Measurements from ENCODE around the gene SCYGR7. TPM values are rescaled to one million over a fixed set of nuclear protein-coding genes. Genes with fewer than 3 reads are reported as not detected.
A peak's percentile ranks its signal among the peaks of the same experiment; 100 is the strongest.

The SCYGR7 gene
- total and polyA plus RNA-seq, 2 experiments from 2014 or later = not detected

DNA sequence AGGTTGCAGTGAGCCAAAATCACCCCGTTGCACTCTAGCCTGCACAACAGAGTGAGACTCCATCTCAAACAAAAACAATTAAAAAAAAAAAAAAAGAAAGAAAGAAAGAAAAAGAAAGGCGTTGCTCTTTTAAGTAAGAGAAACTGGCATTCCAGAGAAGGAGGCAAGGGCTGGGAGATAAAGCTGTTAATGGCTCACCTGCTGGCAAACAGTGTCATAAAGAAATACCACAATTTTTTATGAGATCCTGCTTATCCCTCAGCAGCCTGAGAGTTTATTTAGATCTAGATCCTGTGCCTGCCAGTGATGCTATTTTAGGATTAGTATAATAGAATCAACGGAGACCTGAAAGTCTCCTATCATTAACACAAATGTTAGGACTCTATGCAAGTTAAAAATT lies 26.6 kb upstream of the SCYGR7 start:
- Histone ChIP-seq H3K9me2 (ENCODE audit: insufficient read depth) (peaks cover 3% of the 10 kb centered on the region; the same call in 1 of the 2 replicates), H4K20me1 (replicated peaks; ENCODE audit: insufficient read depth) (no peaks in the 10 kb centered on the region), H3K27ac (ENCODE audit: low read depth) (no peak overlapping the region), H3K79me2 (replicated peaks; ENCODE audit: insufficient read depth) (no peaks in the 10 kb centered on the region), H3K4me2 (no peak overlapping the region), H2AFZ (no peak overlapping the region), H3K27me3 (ENCODE audit: insufficient read depth) (no peaks in the 10 kb centered on the region), H3K4me1 (ENCODE audit: insufficient read depth) (peaks cover 6% of the 10 kb centered on the region; the same call in 1 of the 2 replicates), H3K4me3 (no peak overlapping the region), H3K36me3 (ENCODE audit: insufficient read depth) (no peaks in the 10 kb centered on the region), H3F3A (replicated peaks; ENCODE audit: low read depth) (no peaks in the 10 kb centered on the region)
- TF ChIP-seq, protein P1, sequence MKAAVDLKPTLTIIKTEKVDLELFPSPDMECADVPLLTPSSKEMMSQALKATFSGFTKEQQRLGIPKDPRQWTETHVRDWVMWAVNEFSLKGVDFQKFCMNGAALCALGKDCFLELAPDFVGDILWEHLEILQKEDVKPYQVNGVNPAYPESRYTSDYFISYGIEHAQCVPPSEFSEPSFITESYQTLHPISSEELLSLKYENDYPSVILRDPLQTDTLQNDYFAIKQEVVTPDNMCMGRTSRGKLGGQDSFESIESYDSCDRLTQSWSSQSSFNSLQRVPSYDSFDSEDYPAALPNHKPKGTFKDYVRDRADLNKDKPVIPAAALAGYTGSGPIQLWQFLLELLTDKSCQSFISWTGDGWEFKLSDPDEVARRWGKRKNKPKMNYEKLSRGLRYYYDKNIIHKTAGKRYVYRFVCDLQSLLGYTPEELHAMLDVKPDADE (IDR thresholded peaks at IDR 0.05) = no peak
- ATAC-seq = no peak
- no peak overlapping the region for H3K4me3 Mint-ChIP-seq
- no peak overlapping the region for H3K27ac Mint-ChIP-seq
- no peaks in the 10 kb centered on the region for H3K9me3 Mint-ChIP-seq
- H3K36me3 Mint-ChIP-seq (ENCODE audit: low read depth) = peaks cover 18% of the 10 kb centered on the region; the same call in 2 of the 3 replicates
- H3K27me3 Mint-ChIP-seq (ENCODE audit: insufficient read depth, low read depth, poor library complexity) = peaks cover 2% of the 10 kb centered on the region
- H3K4me1 Mint-ChIP-seq = no peaks in the 10 kb centered on the region
- peak; percentile 11 for DNase-seq (ENCODE audit: low spot score)

DNA sequence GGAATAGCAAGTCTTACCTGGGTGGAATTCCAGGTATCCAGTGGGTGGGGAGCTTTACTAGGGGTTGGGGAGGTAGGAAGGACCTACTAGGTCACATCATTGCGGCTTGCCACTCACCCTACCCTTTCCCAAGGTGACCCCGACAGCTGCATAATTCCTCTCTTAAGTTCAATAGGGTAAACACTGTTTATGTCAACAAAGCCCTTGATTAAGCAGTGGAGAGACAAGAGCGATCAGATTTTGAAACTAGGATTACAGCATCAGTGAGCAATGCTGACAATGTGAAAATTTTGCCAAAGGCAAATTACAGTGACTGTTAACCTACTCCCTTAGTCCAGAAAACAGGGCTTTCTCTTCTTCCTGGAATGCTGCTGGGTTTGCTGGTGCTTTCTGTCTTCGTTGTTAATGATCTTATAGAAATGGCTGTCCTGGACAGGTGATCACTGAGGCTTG lies 24.8 kb upstream of the SCYGR7 start:
- no peak overlapping the region for H3K4me3 ChIP-seq
- H2AFZ ChIP-seq = no peak overlapping the region
- no peak overlapping the region for H3K27ac ChIP-seq (ENCODE audit: low read depth)
- H3K4me1 Mint-ChIP-seq = no peaks in the 10 kb centered on the region
- H3K27me3 ChIP-seq (ENCODE audit: insufficient read depth) = no peaks in the 10 kb centered on the region
- H3K36me3 Mint-ChIP-seq (ENCODE audit: low read depth) = peaks cover 18% of the 10 kb centered on the region; the same call in 2 of the 3 replicates
- H3K79me2 ChIP-seq (replicated peaks; ENCODE audit: insufficient read depth) = no peaks in the 10 kb centered on the region
- H3K27me3 Mint-ChIP-seq (ENCODE audit: insufficient read depth, low read depth, poor library complexity) = peaks cover 2% of the 10 kb centered on the region
- DNase-seq (ENCODE audit: low spot score) (peak; percentile 43), ATAC-seq (peak; percentile 32)
- no peak overlapping the region for H3K27ac Mint-ChIP-seq
- no peak overlapping the region for H3K4me3 Mint-ChIP-seq
- H3K4me2 ChIP-seq = no peak overlapping the region
- H3K9me3 Mint-ChIP-seq = no peaks in the 10 kb centered on the region
- H4K20me1 ChIP-seq (replicated peaks; ENCODE audit: insufficient read depth) = no peaks in the 10 kb centered on the region
- peaks cover 6% of the 10 kb centered on the region; the same call in 1 of the 2 replicates for H3K4me1 ChIP-seq (ENCODE audit: insufficient read depth)
- no peaks in the 10 kb centered on the region for H3F3A ChIP-seq (replicated peaks; ENCODE audit: low read depth)
- no peaks in the 10 kb centered on the region for H3K36me3 ChIP-seq (ENCODE audit: insufficient read depth)
- peaks cover 3% of the 10 kb centered on the region; the same call in 1 of the 2 replicates for H3K9me2 ChIP-seq (ENCODE audit: insufficient read depth)
- no peak for TF ChIP-seq EZH2phosphoT487 (IDR thresholded peaks at IDR 0.05; ENCODE audit: unreplicated experiment)
- TF ChIP-seq POLR2AphosphoS5 (IDR thresholded peaks at IDR 0.05; ENCODE audit: low read depth) = no peak
- TF ChIP-seq, protein P1 (IDR thresholded peaks at IDR 0.05) = no peak
- TF ChIP-seq ZNF331 (CRISPR knock-in tag; IDR thresholded peaks at IDR 0.05; ENCODE audit: low read depth) = no peak
- TF ChIP-seq STAT1 (IDR thresholded peaks at IDR 0.05; ENCODE audit: unreplicated experiment) = no peak
- TF ChIP-seq JUNB (IDR thresholded peaks at IDR 0.05; ENCODE audit: unreplicated experiment) = no peak
- TF ChIP-seq, protein P2, sequence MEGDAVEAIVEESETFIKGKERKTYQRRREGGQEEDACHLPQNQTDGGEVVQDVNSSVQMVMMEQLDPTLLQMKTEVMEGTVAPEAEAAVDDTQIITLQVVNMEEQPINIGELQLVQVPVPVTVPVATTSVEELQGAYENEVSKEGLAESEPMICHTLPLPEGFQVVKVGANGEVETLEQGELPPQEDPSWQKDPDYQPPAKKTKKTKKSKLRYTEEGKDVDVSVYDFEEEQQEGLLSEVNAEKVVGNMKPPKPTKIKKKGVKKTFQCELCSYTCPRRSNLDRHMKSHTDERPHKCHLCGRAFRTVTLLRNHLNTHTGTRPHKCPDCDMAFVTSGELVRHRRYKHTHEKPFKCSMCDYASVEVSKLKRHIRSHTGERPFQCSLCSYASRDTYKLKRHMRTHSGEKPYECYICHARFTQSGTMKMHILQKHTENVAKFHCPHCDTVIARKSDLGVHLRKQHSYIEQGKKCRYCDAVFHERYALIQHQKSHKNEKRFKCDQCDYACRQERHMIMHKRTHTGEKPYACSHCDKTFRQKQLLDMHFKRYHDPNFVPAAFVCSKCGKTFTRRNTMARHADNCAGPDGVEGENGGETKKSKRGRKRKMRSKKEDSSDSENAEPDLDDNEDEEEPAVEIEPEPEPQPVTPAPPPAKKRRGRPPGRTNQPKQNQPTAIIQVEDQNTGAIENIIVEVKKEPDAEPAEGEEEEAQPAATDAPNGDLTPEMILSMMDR (conservative IDR thresholded peaks at IDR 0.05; ENCODE audit: low read depth in 2 of 2) = no peak
- no peak for TF ChIP-seq EZH2 (IDR thresholded peaks at IDR 0.05; ENCODE audit: low read depth, unreplicated experiment)
- TF ChIP-seq, protein P3, sequence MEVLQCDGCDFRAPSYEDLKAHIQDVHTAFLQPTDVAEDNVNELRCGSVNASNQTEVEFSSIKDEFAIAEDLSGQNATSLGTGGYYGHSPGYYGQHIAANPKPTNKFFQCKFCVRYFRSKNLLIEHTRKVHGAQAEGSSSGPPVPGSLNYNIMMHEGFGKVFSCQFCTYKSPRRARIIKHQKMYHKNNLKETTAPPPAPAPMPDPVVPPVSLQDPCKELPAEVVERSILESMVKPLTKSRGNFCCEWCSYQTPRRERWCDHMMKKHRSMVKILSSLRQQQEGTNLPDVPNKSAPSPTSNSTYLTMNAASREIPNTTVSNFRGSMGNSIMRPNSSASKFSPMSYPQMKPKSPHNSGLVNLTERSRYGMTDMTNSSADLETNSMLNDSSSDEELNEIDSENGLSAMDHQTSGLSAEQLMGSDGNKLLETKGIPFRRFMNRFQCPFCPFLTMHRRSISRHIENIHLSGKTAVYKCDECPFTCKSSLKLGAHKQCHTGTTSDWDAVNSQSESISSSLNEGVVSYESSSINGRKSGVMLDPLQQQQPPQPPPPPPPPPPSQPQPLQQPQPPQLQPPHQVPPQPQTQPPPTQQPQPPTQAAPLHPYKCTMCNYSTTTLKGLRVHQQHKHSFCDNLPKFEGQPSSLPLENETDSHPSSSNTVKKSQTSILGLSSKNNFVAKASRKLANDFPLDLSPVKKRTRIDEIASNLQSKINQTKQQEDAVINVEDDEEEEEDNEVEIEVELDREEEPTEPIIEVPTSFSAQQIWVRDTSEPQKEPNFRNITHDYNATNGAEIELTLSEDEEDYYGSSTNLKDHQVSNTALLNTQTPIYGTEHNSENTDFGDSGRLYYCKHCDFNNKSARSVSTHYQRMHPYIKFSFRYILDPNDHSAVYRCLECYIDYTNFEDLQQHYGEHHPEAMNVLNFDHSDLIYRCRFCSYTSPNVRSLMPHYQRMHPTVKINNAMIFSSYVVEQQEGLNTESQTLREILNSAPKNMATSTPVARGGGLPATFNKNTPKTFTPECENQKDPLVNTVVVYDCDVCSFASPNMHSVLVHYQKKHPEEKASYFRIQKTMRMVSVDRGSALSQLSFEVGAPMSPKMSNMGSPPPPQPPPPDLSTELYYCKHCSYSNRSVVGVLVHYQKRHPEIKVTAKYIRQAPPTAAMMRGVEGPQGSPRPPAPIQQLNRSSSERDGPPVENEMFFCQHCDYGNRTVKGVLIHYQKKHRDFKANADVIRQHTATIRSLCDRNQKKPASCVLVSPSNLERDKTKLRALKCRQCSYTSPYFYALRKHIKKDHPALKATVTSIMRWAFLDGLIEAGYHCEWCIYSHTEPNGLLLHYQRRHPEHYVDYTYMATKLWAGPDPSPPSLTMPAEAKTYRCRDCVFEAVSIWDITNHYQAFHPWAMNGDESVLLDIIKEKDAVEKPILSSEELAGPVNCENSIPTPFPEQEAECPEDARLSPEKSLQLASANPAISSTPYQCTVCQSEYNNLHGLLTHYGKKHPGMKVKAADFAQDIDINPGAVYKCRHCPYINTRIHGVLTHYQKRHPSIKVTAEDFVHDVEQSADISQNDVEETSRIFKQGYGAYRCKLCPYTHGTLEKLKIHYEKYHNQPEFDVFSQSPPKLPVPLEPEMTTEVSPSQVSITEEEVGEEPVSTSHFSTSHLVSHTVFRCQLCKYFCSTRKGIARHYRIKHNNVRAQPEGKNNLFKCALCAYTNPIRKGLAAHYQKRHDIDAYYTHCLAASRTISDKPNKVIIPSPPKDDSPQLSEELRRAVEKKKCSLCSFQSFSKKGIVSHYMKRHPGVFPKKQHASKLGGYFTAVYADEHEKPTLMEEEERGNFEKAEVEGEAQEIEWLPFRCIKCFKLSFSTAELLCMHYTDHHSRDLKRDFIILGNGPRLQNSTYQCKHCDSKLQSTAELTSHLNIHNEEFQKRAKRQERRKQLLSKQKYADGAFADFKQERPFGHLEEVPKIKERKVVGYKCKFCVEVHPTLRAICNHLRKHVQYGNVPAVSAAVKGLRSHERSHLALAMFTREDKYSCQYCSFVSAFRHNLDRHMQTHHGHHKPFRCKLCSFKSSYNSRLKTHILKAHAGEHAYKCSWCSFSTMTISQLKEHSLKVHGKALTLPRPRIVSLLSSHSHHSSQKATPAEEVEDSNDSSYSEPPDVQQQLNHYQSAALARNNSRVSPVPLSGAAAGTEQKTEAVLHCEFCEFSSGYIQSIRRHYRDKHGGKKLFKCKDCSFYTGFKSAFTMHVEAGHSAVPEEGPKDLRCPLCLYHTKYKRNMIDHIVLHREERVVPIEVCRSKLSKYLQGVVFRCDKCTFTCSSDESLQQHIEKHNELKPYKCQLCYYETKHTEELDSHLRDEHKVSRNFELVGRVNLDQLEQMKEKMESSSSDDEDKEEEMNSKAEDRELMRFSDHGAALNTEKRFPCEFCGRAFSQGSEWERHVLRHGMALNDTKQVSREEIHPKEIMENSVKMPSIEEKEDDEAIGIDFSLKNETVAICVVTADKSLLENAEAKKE (CRISPR knock-in tag; IDR thresholded peaks at IDR 0.05) = no peak

Measured in GM23338 (cell line).